ENCODE measurements around the gene PATJ.

- no peak for TF ChIP-seq CTCF (conservative IDR thresholded peaks at IDR 0.05; ENCODE audit: low read depth in 2 of 2)
- no peak for TF ChIP-seq EZH2 (IDR thresholded peaks at IDR 0.05; ENCODE audit: low read depth, unreplicated experiment)
- no peak for TF ChIP-seq EZH2phosphoT487 (IDR thresholded peaks at IDR 0.05; ENCODE audit: unreplicated experiment)
- no peak for TF ChIP-seq ETS1 (IDR thresholded peaks at IDR 0.05)
- no peak for TF ChIP-seq REST (IDR thresholded peaks at IDR 0.05; ENCODE audit: unreplicated experiment)
Measured at GRCh38 chr1:61818992-61819391, 76.7 kb downstream of the PATJ start.
